DOHH2 (cell line): ENCODE measurements around the gene HOXA13.

Source experiments
- H3F3A ChIP-seq: fragments of 200-600 bp; sonication (generic), shearing (Covaris generic); 2 replicates; pipeline ENCODE4 v1.6.0; 2016; ENCODE audit warnings: antibody characterized with exemption, mild to moderate bottlenecking; ENCODE audit not compliant: control insufficient read depth, insufficient read depth
- H3K27ac ChIP-seq: fragments of 200-600 bp; sonication (generic); 2 replicates; pipeline ENCODE4 v1.5.1; 2014; ENCODE audit warnings: low read depth, mild to moderate bottlenecking, low read length, moderate library complexity
- H3K27me3 ChIP-seq: fragments of 200-600 bp; sonication (generic); 2 replicates; pipeline ENCODE4 v1.6.1; 2014; ENCODE audit warnings: mild to moderate bottlenecking, low read length, mixed read lengths; ENCODE audit not compliant: control insufficient read depth
- H3K36me3 ChIP-seq: fragments of 200-600 bp; sonication (generic); 2 replicates; pipeline ENCODE4 v1.6.1; 2014; ENCODE audit warnings: mild to moderate bottlenecking, low read length, moderate library complexity, mixed read lengths; ENCODE audit not compliant: control insufficient read depth
- H3K4me1 ChIP-seq: fragments of 200-600 bp; sonication (generic); 2 replicates; pipeline ENCODE4 v1.6.1; 2014; ENCODE audit warnings: mild to moderate bottlenecking, low read length, mixed read lengths; ENCODE audit not compliant: control insufficient read depth
- H3K4me2 ChIP-seq: fragments of 200-600 bp; sonication (generic); 2 replicates; pipeline ENCODE4 v1.6.0; 2014; ENCODE audit warnings: mild to moderate bottlenecking, low read length, moderate library complexity
- H3K4me3 ChIP-seq: fragments of 200-600 bp; sonication (generic); 2 replicates; pipeline ENCODE4 v1.5.1; 2014; ENCODE audit warnings: mild to moderate bottlenecking, low read length, mixed read lengths
- H3K79me2 ChIP-seq: fragments of 200-600 bp; sonication (generic); 2 replicates; pipeline ENCODE4 v1.6.1; 2014; ENCODE audit warnings: mild to moderate bottlenecking, low read length, mixed read lengths; ENCODE audit not compliant: control insufficient read depth
- H3K9me2 ChIP-seq: fragments of 200-600 bp; sonication (generic); replicated peaks from 2 replicates; pipeline ENCODE4 v1.6.1; 2014; ENCODE audit warnings: mild to moderate bottlenecking, low read length, mixed read lengths; ENCODE audit not compliant: control insufficient read depth
- H3K9me3 ChIP-seq: fragments of 200-600 bp; sonication (generic); 2 replicates; pipeline ENCODE4 v1.6.1; 2014; ENCODE audit warnings: antibody characterized with exemption, low read length, mixed read lengths; ENCODE audit not compliant: control insufficient read depth, insufficient read depth
- H4K20me1 ChIP-seq: fragments of 200-600 bp; sonication (generic); 2 replicates; pipeline ENCODE4 v1.6.0; 2014; ENCODE audit warnings: low read depth, mild to moderate bottlenecking, antibody characterized with exemption, low read length, moderate library complexity; ENCODE audit not compliant: control insufficient read depth, insufficient read depth
- EZH2phosphoT487 ChIP-seq: fragments of 200-600 bp; sonication (generic); IDR thresholded peaks from 2 replicates; pipeline ENCODE4 v1.6.1; 2017; ENCODE audit warnings: borderline replicate concordance, mild to moderate bottlenecking, antibody characterized with exemption, low read length, moderate library complexity, mixed read lengths
- TF ChIP-seq, protein P1 (sequence below): fragments of 200-600 bp; sonication (generic); IDR thresholded peaks from one replicate; pipeline ENCODE4 v1.5.1; 2014; ENCODE audit warnings: antibody characterized with exemption, mild to moderate bottlenecking, low read depth, low read length; ENCODE audit not compliant: poor library complexity, severe bottlenecking

The HOXA13 gene

DNA sequence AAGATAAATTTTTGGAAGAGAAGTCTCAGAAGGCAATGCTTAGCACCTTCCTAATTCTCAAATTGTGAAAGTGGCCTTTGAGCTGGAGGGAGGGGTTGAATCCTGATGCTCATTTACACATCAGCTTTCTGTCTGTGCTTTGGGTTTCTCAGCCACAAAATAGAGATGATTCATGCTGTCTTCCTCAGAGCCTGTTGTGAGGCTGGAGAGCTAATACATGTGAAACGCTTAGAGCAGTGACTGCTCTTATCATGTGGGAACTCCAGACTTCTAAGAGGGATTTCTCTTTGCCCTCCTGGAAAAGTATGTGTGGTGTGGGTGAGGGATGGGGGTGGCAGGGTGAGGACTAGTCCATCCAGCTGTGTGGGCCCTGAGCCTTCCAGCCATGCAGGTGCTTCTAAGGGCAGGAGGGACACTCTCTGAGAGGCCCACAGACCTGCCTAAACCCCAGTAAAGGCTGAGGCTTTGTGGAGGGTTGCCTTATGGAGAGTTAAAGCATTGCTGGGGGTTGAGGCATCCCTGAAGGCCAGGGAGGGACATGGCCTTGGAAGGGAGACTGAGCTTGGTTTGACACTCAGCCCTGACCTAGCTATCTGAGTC, 37.9 kb upstream of the HOXA13 start:
- no peaks in the 10 kb centered on the region for H4K20me1 ChIP-seq
- no peaks in the 10 kb centered on the region for H3K9me3 ChIP-seq
- H3K9me2 ChIP-seq: no peaks in the 10 kb centered on the region
- TF ChIP-seq, protein P1, sequence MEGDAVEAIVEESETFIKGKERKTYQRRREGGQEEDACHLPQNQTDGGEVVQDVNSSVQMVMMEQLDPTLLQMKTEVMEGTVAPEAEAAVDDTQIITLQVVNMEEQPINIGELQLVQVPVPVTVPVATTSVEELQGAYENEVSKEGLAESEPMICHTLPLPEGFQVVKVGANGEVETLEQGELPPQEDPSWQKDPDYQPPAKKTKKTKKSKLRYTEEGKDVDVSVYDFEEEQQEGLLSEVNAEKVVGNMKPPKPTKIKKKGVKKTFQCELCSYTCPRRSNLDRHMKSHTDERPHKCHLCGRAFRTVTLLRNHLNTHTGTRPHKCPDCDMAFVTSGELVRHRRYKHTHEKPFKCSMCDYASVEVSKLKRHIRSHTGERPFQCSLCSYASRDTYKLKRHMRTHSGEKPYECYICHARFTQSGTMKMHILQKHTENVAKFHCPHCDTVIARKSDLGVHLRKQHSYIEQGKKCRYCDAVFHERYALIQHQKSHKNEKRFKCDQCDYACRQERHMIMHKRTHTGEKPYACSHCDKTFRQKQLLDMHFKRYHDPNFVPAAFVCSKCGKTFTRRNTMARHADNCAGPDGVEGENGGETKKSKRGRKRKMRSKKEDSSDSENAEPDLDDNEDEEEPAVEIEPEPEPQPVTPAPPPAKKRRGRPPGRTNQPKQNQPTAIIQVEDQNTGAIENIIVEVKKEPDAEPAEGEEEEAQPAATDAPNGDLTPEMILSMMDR: no peak
- no peak for TF ChIP-seq EZH2phosphoT487
- no peaks in the 10 kb centered on the region for H3K4me1 ChIP-seq
- peaks cover 11% of the 10 kb centered on the region for H3K27me3 ChIP-seq
- no peak overlapping the region for H3K27ac ChIP-seq
- H3K4me2 ChIP-seq: no peak overlapping the region
- no peaks in the 10 kb centered on the region for H3K79me2 ChIP-seq
- no peaks in the 10 kb centered on the region for H3K36me3 ChIP-seq
- H3K4me3 ChIP-seq: no peak overlapping the region
- H3F3A ChIP-seq: no peaks in the 10 kb centered on the region

DNA sequence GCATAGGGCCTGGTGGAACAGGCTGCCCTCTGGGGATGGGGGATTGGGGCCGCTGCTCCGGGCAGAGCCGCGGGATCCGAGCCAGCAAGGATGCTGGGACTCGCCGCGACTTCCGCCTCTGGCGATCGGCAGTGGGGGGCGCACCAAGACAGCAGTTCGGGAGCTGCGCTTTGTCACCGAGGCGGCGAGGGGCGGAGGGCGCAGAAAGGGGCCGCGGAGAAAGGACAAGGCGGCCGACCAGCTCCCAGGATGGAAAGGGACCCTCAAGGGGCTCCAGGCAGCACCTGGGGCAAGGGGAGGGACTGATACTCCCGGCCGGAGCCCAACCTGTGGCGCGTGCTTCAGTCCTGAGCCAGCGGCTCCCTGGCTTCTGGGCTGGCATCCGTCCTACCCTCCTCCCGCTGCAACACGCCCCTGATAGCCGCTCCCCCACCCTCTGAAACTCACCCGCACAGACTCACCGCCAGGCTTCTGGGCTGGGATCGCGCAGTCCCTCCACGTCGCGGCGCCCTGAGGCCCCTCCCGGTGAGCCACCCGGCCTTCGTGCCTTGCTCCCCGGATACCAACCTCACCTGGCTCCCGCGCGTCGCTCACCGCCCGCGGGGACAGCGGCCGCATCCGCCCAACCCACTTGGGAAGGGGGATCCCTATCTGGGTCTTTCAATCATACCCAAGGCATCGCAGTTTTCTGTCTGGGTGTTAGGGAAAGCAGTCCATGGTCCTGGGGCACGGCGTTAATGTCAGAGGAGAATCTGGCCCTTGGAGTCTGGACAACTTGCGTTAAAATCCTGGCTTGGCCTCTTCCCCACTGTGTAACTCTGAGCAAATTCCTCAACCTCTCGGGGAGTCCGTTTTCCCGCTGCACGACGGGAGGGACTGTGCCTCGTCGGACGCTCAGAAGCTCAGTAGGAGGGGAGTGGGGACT, 35.8 kb upstream of the HOXA13 start:
- TF ChIP-seq EZH2phosphoT487: no peak
- TF ChIP-seq, protein P1: no peak
- Histone ChIP-seq H3K4me1 (no peaks in the 10 kb centered on the region), H3K27me3 (peaks cover 9% of the 10 kb centered on the region), H3K36me3 (no peaks in the 10 kb centered on the region), H3K9me3 (no peaks in the 10 kb centered on the region), H4K20me1 (no peaks in the 10 kb centered on the region), H3K4me3 (no peak overlapping the region), H3F3A (no peaks in the 10 kb centered on the region), H3K4me2 (no peak overlapping the region), H3K79me2 (no peaks in the 10 kb centered on the region), H3K27ac (no peak overlapping the region), H3K9me2 (no peaks in the 10 kb centered on the region)

DNA sequence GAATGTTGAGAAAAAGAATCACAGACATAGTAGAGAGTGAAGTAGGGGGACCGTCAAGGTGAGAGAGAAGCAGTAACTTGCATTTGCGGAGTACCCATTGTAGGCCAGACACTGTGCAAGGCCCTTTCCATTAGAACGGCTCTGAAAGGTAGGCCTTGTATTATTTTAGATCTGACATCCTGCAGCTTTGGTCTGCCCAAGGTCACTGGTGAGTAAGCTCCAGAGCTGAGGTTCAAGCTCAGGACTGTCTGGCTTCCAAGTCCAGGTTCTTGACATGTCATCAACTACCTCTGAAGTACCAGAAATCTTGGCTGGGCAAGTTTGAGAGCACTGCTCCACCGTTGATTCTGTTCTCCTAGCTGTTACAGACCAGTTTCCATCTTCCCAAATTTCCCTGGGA, 29.6 kb upstream of the HOXA13 start:
- Histone ChIP-seq H3K27me3 (peaks cover 20% of the 10 kb centered on the region), H3K4me3 (no peak overlapping the region), H3K79me2 (no peaks in the 10 kb centered on the region), H3K27ac (no peak overlapping the region), H4K20me1 (no peaks in the 10 kb centered on the region), H3K36me3 (no peaks in the 10 kb centered on the region), H3K4me1 (no peaks in the 10 kb centered on the region), H3F3A (no peaks in the 10 kb centered on the region), H3K9me3 (no peaks in the 10 kb centered on the region), H3K9me2 (no peaks in the 10 kb centered on the region), H3K4me2 (no peak overlapping the region)
- no peak for TF ChIP-seq EZH2phosphoT487
- TF ChIP-seq, protein P1: no peak
